AG10803 (cell line): ENCODE measurements around the gene ETS1.
A peak's percentile ranks its signal among the peaks of the same experiment; 100 is the strongest.

ENCODE experiments used
- DNase-seq: peaks from one replicate; pipeline ENCODE4 v3.0.0; 2010; ENCODE audit warnings: low read depth
- H3K4me3 ChIP-seq: 2 replicates; pipeline ENCODE4 v1.5.1; 2011; ENCODE audit warnings: mild to moderate bottlenecking, low read length, control low read depth
- TF ChIP-seq, protein P1 (sequence below): conservative IDR thresholded peaks from 2 replicates; pipeline ENCODE4 v1.5.1; 2011; ENCODE audit warnings: mild to moderate bottlenecking, low read length, control low read depth, inconsistent platforms

The ETS1 gene

GRCh38 chr11:128544471-128545051 lies 42.8 kb downstream of the ETS1 start:
- TF ChIP-seq, protein P1, sequence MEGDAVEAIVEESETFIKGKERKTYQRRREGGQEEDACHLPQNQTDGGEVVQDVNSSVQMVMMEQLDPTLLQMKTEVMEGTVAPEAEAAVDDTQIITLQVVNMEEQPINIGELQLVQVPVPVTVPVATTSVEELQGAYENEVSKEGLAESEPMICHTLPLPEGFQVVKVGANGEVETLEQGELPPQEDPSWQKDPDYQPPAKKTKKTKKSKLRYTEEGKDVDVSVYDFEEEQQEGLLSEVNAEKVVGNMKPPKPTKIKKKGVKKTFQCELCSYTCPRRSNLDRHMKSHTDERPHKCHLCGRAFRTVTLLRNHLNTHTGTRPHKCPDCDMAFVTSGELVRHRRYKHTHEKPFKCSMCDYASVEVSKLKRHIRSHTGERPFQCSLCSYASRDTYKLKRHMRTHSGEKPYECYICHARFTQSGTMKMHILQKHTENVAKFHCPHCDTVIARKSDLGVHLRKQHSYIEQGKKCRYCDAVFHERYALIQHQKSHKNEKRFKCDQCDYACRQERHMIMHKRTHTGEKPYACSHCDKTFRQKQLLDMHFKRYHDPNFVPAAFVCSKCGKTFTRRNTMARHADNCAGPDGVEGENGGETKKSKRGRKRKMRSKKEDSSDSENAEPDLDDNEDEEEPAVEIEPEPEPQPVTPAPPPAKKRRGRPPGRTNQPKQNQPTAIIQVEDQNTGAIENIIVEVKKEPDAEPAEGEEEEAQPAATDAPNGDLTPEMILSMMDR, result no peak
- peak; percentile 68 for DNase-seq
- no peak overlapping the region for H3K4me3 ChIP-seq

DNA sequence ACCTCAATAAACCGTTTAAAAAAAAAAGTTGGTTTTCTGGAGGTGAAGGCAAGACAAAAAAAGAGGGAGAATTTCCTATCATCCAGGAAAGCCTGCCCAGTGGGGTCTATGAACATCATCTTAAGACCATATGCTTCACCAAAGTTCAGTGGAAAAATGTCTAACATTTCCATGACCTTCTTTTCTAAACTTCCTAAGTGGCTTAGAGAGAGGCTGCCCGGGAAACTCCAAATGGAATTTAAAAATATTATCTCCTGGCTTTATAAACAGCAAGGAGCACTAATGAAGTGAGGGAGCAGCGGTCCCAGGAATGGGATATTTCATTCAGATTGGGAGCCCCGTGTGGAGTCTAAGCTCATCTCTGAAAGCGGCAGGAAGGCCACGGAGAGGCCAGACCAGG lies 46.9 kb downstream of the ETS1 start:
- TF ChIP-seq, protein P1, result no peak
- no peak for DNase-seq

DNA sequence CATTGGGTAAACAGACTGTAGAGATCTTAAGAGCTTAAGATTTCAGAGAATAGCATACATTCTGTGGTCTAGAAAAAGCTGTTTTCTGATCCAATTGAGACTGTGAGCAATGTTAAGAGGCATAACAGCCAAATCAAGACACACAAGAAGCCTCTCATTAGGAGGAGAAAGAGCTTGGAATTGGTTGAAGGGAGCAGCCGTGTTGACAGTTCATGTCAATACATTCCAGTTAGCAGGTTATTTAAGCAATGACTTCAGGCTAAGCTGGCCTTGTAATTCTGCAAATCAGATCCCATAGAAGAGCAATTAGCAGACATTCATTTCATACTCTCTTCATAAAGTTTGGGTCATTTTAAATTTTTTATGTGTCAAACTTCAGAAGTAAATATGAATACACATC lies 50.9 kb downstream of the ETS1 start:
- TF ChIP-seq, protein P1, result no peak
- H3K4me3 ChIP-seq, result no peak overlapping the region
- DNase-seq, result no peak

More for the DNA sequence above, 46.9 kb downstream of the ETS1 start:
- H3K4me3 ChIP-seq, result no peak overlapping the region

GRCh38 chr11:128535468-128536457 lies 51.6 kb downstream of the ETS1 start:
- TF ChIP-seq, protein P1, result no peak
- H3K4me3 ChIP-seq, result no peak overlapping the region
- DNase-seq, result no peak

- TF ChIP-seq, protein P1, result no peak
- DNase-seq, result no peak
- no peak overlapping the region for H3K4me3 ChIP-seq
Measured at GRCh38 chr11:128533472-128533871, 53.9 kb downstream of the ETS1 start.

DNA sequence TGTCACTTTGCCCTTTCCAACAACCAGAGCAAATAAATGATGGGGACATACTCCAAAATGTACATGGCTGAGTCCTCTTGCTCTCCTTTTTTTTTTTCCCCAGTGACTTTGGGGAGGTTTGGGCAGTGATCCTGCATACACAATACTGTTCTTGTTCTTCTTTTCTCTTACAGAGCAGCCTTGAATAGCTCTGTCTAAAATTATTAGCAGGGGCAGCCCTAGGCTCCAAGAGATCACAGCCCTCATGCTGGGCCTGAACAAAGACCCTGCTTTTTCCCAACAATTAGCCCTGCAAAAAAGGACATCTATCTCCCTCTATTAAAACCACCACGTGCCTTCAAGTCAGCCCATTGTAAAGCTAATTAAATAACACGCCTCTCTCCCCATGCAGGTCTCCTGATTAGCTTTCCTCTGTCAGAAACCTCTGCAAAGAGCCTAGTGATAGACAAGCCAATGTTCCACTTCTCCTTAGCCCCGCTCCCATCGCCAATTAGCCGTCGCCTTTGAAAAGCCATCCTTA lies 54.7 kb downstream of the ETS1 start:
- TF ChIP-seq, protein P1, result no peak
- DNase-seq, result no peak
- H3K4me3 ChIP-seq, result no peak overlapping the region
